Pancreas (tissue), 10 donors: ENCODE measurements around the gene PPIP5K2. TPM values are rescaled to one million over a fixed set of nuclear protein-coding genes. Genes with fewer than 3 reads are reported as not detected.

ENCODE experiments used
- ATAC-seq, 4 donors: fragments of 200-7000 bp; cut with Tn5 transposase; one replicate each; pipeline versions ENCODE4 v1.8.0 to v1.9.1; 2020; ENCODE audit warnings: mild to moderate bottlenecking in 4 of 4, moderate library complexity in 4 of 4
- DNase-seq, 6 donors: peaks; one replicate each; pipeline ENCODE4 v3.0.0-alpha.2; 2020
- FAIRE-seq: peaks from 2 replicates; lab custom pipeline; 2012; peaks lifted over from hg19 to GRCh38; lab: Jason Lieb, UNC
- H3K27ac ChIP-seq, 4 donors: fragments of 200-600 bp; sonication (generic); 1 replicate in 3 of 4; 2 replicates in 1 of 4; pipeline versions ENCODE4 v1.5.0 to v1.8.0; 2020
- H3K27me3 ChIP-seq, 4 donors: fragments of 200-600 bp; one replicate each; pipeline ENCODE4 v1.8.0; 2021
- H3K36me3 ChIP-seq, 3 donors: fragments of 200-600 bp; sonication (generic) in 1 of 3; one replicate each; pipeline versions ENCODE4 v1.5.0 to v1.8.0; 2020 to 2021
- H3K4me1 ChIP-seq, 3 donors: fragments of 200-600 bp; one replicate each; pipeline ENCODE4 v1.8.0; 2021
- H3K4me3 ChIP-seq, 4 donors: fragments of 200-600 bp; sonication (generic) in 2 of 4; one replicate each; pipeline versions ENCODE4 v1.5.0 to v1.8.0; 2020 to 2021
- H3K9me3 ChIP-seq, 4 donors: fragments of 200-600 bp; one replicate each; pipeline ENCODE4 v1.8.0; 2021
- CTCF ChIP-seq, 4 donors: fragments of 200-600 bp; sonication (generic) in 3 of 4; IDR thresholded peaks; one replicate each; pipeline versions ENCODE4 v1.5.0 to v1.8.0; 2021; ENCODE audit warnings: antibody characterized with exemption in 4 of 4
- WGBS, 2 donors: extraction: QIAGEN DNeasy Blood & Tissue Kit; methylation state at CpG; one replicate each; pipeline ENCODE4 v1.1.7; 2013; 5-methylcytosine and 5-hydroxymethylcytosine counted together
- intact Hi-C, 3 donors: fragments of 100-400 bp; cut with DNase I; formaldehyde crosslinking; loops; one replicate each; pipeline versions ENCODE4 v1.11.1 to v1.14.2; 2022
- polyA plus RNA-seq, 2 donors: library from polyadenylated mRNA; stranded (reverse); fragments of 200-250 nt; gene quantifications; one replicate each; pipeline ENCODE4 v1.2.3, GENCODE V29; 2013
- total RNA-seq, 6 donors: library from RNA; stranded (reverse); fragmentation: NEBNext Ultra II Directional in 4 of 6; extraction: Animal tissue kit (Norgen Biotek cat#: 25700) in 4 of 6; gene quantifications; one replicate each; pipeline versions ENCODE4 v1.2.1 to v1.2.4, GENCODE V29; 2021 to 2023
- donor health status: healthy with polysubstance abuse.
- donor health status: DM: no; HTN: no; CAD: no; lungs with moderate emphysema.
- donor health status: DM: no; HTN: no; CAD: no.
- donor health status: control.
- donor health status: control.
- donor health status: Bipolar disorder and iron deficiency.
- donor health status: DM: yes; HTN: yes; CAD: no.
- donor health status: DM: no; HTN: no; CAD: no.
- donor health status: DM: no; HTN: no; CAD: no.
- donor health status: DM: yes; HTN: yes; CAD: no.

Gene PPIP5K2
- total and polyA plus RNA-seq, 8 donors, result 13.5 to 35.2 (median 22.4) TPM

- H3K9me3 ChIP-seq, result peaks cover 0 to 5% (median 0%) of the 10 kb centered on the region in 4 donors
- 77 to 88% methylated on average over 1 of the region's 1 CpG for WGBS, 2 donors
- H3K4me1 ChIP-seq, result no peaks in the 10 kb centered on the region
- no peak for TF ChIP-seq CTCF (IDR thresholded peaks at IDR 0.05)
- no peaks in the 10 kb centered on the region for H3K36me3 ChIP-seq
- H3K27me3 ChIP-seq, result no peaks in the 10 kb centered on the region
- FAIRE-seq, result peak; percentile 32
- H3K27ac ChIP-seq, result no peak overlapping the region
- intact Hi-C loops, result no loop called here
- no peak for DNase-seq
- no peak for ATAC-seq
- no peak overlapping the region for H3K4me3 ChIP-seq
Measured at GRCh38 chr5:103237778-103238177, 117.7 kb downstream of the PPIP5K2 start.

- 64 to 66% methylated on average over 2 of the region's 2 CpGs for WGBS, 2 donors
Measured at GRCh38 chr5:103243665-103244064, 123.6 kb downstream of the PPIP5K2 start.

GRCh38 chr5:103244398-103244797 lies 124.3 kb downstream of the PPIP5K2 start:
- ATAC-seq (no peak), DNase-seq (no peak), FAIRE-seq (no peak)
- intact Hi-C loops, result no loop called here
- no peak for TF ChIP-seq CTCF (IDR thresholded peaks at IDR 0.05)
- H3K27ac ChIP-seq, result no peak overlapping the region
- no peaks in the 10 kb centered on the region for H3K27me3 ChIP-seq
- no peaks in the 10 kb centered on the region for H3K36me3 ChIP-seq
- no peak overlapping the region for H3K4me3 ChIP-seq
- H3K9me3 ChIP-seq, result no peaks in the 10 kb centered on the region
- H3K4me1 ChIP-seq, result no peaks in the 10 kb centered on the region

More at GRCh38 chr5:103243665-103244064, 123.6 kb downstream of the PPIP5K2 start:
- Histone ChIP-seq H3K4me3 (no peak overlapping the region), H3K27me3 (no peaks in the 10 kb centered on the region), H3K9me3 (peaks cover 0 to 5% (median 0%) of the 10 kb centered on the region in 4 donors), H3K36me3 (no peaks in the 10 kb centered on the region), H3K4me1 (no peaks in the 10 kb centered on the region), H3K27ac (no peak overlapping the region)
- intact Hi-C loops, result no loop called here
- no peak for FAIRE-seq
- no peak for ATAC-seq
- no peak for DNase-seq
- no peak for TF ChIP-seq CTCF (IDR thresholded peaks at IDR 0.05)

- DNase-seq (no peak), ATAC-seq (no peak), FAIRE-seq (no peak)
- no peaks in the 10 kb centered on the region for H3K27me3 ChIP-seq
- H3K9me3 ChIP-seq, result no peaks in the 10 kb centered on the region
- intact Hi-C loops, result no loop called here
- no peak overlapping the region for H3K4me3 ChIP-seq
- 78 to 86% methylated on average over 4 of the region's 4 CpGs for WGBS, 2 donors
- H3K27ac ChIP-seq, result no peak overlapping the region
- H3K4me1 ChIP-seq, result no peaks in the 10 kb centered on the region
- H3K36me3 ChIP-seq, result no peaks in the 10 kb centered on the region
- no peak for TF ChIP-seq CTCF (IDR thresholded peaks at IDR 0.05)
Measured at GRCh38 chr5:103245761-103246160, 125.7 kb downstream of the PPIP5K2 start.

- no peak for ATAC-seq
- H3K27me3 ChIP-seq, result no peaks in the 10 kb centered on the region
- 97% methylated on average over 1 of the region's 1 CpG for WGBS, 2 donors
- TF ChIP-seq CTCF (IDR thresholded peaks at IDR 0.05), result no peak
- H3K9me3 ChIP-seq, result no peaks in the 10 kb centered on the region
- H3K4me1 ChIP-seq, result no peaks in the 10 kb centered on the region
- H3K36me3 ChIP-seq, result no peaks in the 10 kb centered on the region
- no peak for DNase-seq
- no peak overlapping the region for H3K27ac ChIP-seq
- intact Hi-C loops, result no loop called here
- H3K4me3 ChIP-seq, result no peak overlapping the region
- FAIRE-seq, result no peak
Measured at GRCh38 chr5:103247118-103247517, 127.0 kb downstream of the PPIP5K2 start.
